ENCODE data around the gene PPP2R2B.

- no peak for TF ChIP-seq CTCF (IDR thresholded peaks at IDR 0.05)
- no peak for TF ChIP-seq POLR2A (IDR thresholded peaks at IDR 0.05)
Measured at GRCh38 chr5:146920351-146920881, 41.9 kb upstream of the PPP2R2B start.

Measured in esophagus squamous epithelium (tissue), 4 donors.